GM12878 (cell line): ENCODE measurements around the gene PRKRIP1.

ENCODE experiments used
- ESRRA ChIP-seq: IDR thresholded peaks from 2 replicates; pipeline ENCODE4 v1.6.1; 2012; ENCODE audit warnings: mild to moderate bottlenecking, low read length, improper control_type of control experiment
- NR2C2 ChIP-seq: IDR thresholded peaks from 2 replicates; pipeline ENCODE4 v1.6.1; 2011; ENCODE audit warnings: borderline replicate concordance, low read depth; ENCODE audit not compliant: control insufficient read depth, insufficient read length
- POU2F2 ChIP-seq: IDR thresholded peaks from 3 replicates; pipeline ENCODE4 v1.6.1; 2011; ENCODE audit warnings: low read depth, mild to moderate bottlenecking, low read length, borderline replicate concordance
- REST ChIP-seq: IDR thresholded peaks from 2 replicates; pipeline ENCODE4 v1.6.1; 2012; ENCODE audit warnings: mild to moderate bottlenecking, low read depth, low read length

GRCh38 chr7:102390697-102391484 lies 5.3 kb upstream of the PRKRIP1 start:
- TF ChIP-seq ESRRA (no peak), NR2C2 (no peak), POU2F2 (peak; percentile 16; the same call in 1 of the 3 replicates), REST (no peak)
